Stimulated activated CD4-positive, alpha-beta T cell treated with anti-CD3 and anti-CD28 coated beads, Interleukin-4, amount 100 ng/mL, for 1 hour (primary cell): ENCODE data around the gene SLC2A4RG.

Experiments used
- DNase-seq: peaks from one replicate; pipeline ENCODE4 v3.0.0-alpha.2; 2020

The SLC2A4RG gene

GRCh38 chr20:63782051-63782471 lies 42.5 kb downstream of the SLC2A4RG start:
- DNase-seq = peak; percentile 29

DNA sequence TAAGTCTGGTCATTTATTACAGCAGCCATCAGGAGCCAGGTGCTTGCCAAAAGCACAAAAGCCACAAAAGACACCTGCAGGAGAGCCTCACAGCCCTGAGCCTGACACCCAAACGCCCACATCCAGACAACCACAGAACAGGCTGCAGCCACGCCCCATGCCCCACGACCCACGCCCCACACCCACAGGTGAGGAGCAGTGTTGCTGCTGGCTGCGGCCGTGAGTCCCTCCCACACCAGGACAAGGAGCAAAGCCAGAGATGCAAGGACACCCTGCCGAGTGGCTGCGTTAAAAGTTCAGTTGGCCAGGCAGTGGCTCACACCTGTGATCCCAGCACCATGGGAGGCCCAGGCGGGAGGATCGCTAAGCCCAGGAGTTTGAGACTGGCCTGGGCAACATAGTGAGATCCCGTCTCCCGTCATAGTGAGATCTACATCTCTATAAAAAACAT lies 43.0 kb downstream of the SLC2A4RG start:
- DNase-seq = no peak

GRCh38 chr20:63783970-63784369 lies 44.4 kb downstream of the SLC2A4RG start:
- DNase-seq = no peak

- no peak for DNase-seq
Observed at GRCh38 chr20:63785691-63786131, 46.1 kb downstream of the SLC2A4RG start.

GRCh38 chr20:63787302-63787701 lies 47.7 kb downstream of the SLC2A4RG start:
- no peak for DNase-seq

- DNase-seq = no peak
Observed at GRCh38 chr20:63787749-63788148, 48.2 kb downstream of the SLC2A4RG start.

DNA sequence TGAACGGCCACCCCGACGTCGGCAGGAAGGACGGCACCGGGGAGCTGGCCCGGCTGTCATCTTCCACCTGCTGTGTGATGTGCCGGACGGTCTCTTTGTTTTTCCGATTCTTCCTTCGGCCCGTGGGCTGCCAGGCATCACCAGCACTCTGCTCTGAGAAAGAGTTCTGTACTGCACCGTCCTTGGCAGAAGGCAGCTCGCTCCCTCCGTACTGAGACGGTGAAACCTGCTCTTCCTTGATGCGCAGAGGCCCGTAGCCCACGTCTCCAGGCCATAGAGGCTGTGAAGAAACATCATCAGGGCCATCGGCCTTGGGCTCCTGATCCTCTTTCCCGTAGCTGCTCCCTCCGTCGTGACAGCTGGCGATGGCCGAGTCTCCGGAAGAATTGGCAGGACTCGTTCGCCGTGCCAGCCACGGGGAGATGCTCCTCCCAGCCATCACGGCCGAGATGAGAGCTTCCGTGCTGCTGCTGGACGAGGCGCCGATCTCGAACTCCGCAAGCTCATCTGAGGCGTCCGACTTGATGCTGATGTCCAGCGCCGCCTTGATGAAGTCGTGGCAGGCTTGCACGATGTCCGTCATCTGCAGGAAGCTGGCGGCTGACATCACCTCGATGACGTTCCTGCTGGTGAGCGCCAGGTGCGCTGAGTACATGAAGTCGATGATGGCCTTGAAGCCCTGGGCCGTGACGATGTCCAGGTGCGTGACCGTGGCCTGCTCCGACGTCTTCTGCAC lies 50.4 kb downstream of the SLC2A4RG start:
- DNase-seq = no peak

DNA sequence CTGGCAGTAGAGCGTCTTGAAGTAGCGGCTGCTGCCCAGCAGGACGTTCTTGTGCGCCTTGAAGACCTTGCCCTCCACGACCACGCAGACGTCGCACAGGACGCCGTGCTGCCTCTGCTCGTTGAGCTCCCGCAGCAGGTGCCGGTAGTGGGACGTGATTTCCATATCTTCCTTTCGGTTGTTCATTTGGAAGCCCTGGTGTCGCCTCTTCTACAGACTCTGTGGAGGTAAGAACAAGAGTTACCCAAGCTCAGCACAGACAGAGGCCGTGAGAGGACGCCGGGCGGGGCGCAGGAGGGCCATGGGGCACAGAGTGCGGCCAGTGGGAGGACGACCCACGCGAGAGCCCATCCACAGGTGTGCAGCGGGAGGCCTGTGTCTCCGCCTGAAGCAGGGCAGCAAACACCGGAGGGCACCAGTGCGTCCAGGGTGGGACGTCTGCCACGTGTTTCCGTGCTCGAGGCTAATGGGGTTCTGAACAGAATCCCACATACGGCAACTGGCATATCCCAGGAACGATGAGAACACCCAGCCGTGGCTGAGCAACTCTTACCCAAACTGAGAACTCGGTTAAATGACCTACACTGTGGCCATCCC lies 51.1 kb downstream of the SLC2A4RG start:
- DNase-seq = no peak

- no peak for DNase-seq
Observed at GRCh38 chr20:63791497-63792156, 52.1 kb downstream of the SLC2A4RG start.

DNA sequence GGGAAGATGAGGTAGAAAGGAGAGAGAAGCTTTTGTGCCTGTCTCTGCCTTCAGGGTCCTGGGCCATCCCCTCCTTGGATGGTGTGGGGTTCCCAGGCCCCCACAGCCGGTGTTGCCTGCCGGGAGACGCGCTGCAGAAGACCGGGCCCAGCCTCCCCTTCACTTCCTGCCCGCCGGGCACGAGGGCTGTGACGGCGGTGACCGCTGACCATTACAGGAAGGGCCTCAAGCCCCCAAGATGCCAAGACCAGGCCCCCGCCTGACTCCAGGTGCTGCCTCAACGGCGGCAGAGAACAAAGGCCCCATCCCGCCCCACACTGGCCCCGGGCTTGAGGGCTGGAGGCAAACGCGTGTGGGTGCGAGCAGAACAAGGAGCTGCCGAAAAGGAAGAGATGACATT lies 53.3 kb downstream of the SLC2A4RG start:
- no peak for DNase-seq
